ENCODE data around the gene SYT7. TPM values are rescaled to one million over a fixed set of nuclear protein-coding genes. Genes with fewer than 3 reads are reported as not detected.
A peak's percentile ranks its signal among the peaks of the same experiment; 100 is the strongest.

Gene SYT7
- total RNA-seq, 1 experiment from 2014 or later, result 25.2 TPM

- TF ChIP-seq CTCF (IDR thresholded peaks at IDR 0.05; ENCODE audit: unreplicated experiment), result no peak
- intact Hi-C loops (cut with micrococcal nuclease), result no loop called here
- no peaks in the 10 kb centered on the region for H3K9me3 Mint-ChIP-seq (ENCODE audit: unreplicated experiment)
- DNase-seq (ENCODE audit: unreplicated experiment), result no peak
- POLR2A ChIA-PET, result no interaction called here
- H3K36me3 Mint-ChIP-seq (ENCODE audit: insufficient read depth, unreplicated experiment), result no peaks in the 10 kb centered on the region
- peak overlapping the region; percentile 22 for H3K27ac Mint-ChIP-seq (ENCODE audit: low read depth, unreplicated experiment)
- no peaks in the 10 kb centered on the region for H3K27me3 Mint-ChIP-seq (ENCODE audit: insufficient read depth, unreplicated experiment)
- CTCF ChIA-PET, result no interaction called here
- H3K4me1 Mint-ChIP-seq (ENCODE audit: insufficient read depth, unreplicated experiment), result peaks cover 9% of the 10 kb centered on the region
- no TSS peak for BruUV-seq (replicated peaks)
- no peak overlapping the region for H3K4me3 Mint-ChIP-seq (ENCODE audit: unreplicated experiment)
Observed at GRCh38 chr11:61550665-61551227, 30.1 kb downstream of the SYT7 start.

GRCh38 chr11:61549662-61550568 is 31.0 kb downstream of the SYT7 start:
- Mint-ChIP-seq H3K4me1 (ENCODE audit: insufficient read depth, unreplicated experiment) (peaks cover 9% of the 10 kb centered on the region), H3K9me3 (ENCODE audit: unreplicated experiment) (no peaks in the 10 kb centered on the region), H3K4me3 (ENCODE audit: unreplicated experiment) (no peak overlapping the region), H3K27me3 (ENCODE audit: insufficient read depth, unreplicated experiment) (no peaks in the 10 kb centered on the region), H3K27ac (ENCODE audit: low read depth, unreplicated experiment) (no peak overlapping the region), H3K36me3 (ENCODE audit: insufficient read depth, unreplicated experiment) (no peaks in the 10 kb centered on the region)
- intact Hi-C loops (cut with micrococcal nuclease), result no loop called here
- no TSS peak for BruUV-seq (replicated peaks)
- ChIA-PET POLR2A (no interaction called here), CTCF (no interaction called here)
- no peak for DNase-seq (ENCODE audit: unreplicated experiment)
- no peak for TF ChIP-seq CTCF (IDR thresholded peaks at IDR 0.05; ENCODE audit: unreplicated experiment)

GRCh38 chr11:61549177-61549576 is 31.7 kb downstream of the SYT7 start:
- BruUV-seq (replicated peaks), result no TSS peak
- intact Hi-C loops (cut with micrococcal nuclease), result no loop called here
- peaks cover 3% of the 10 kb centered on the region for H3K9me3 Mint-ChIP-seq (ENCODE audit: unreplicated experiment)
- no peak for TF ChIP-seq CTCF (IDR thresholded peaks at IDR 0.05; ENCODE audit: unreplicated experiment)
- no peak overlapping the region for H3K4me3 Mint-ChIP-seq (ENCODE audit: unreplicated experiment)
- ChIA-PET CTCF (no interaction called here), POLR2A (no interaction called here)
- H3K4me1 Mint-ChIP-seq (ENCODE audit: insufficient read depth, unreplicated experiment), result peaks cover 11% of the 10 kb centered on the region
- H3K36me3 Mint-ChIP-seq (ENCODE audit: insufficient read depth, unreplicated experiment), result no peaks in the 10 kb centered on the region
- H3K27me3 Mint-ChIP-seq (ENCODE audit: insufficient read depth, unreplicated experiment), result no peaks in the 10 kb centered on the region
- no peak for DNase-seq (ENCODE audit: unreplicated experiment)
- no peak overlapping the region for H3K27ac Mint-ChIP-seq (ENCODE audit: low read depth, unreplicated experiment)

- intact Hi-C loops (cut with micrococcal nuclease), result no loop called here
- peaks cover 7% of the 10 kb centered on the region for H3K9me3 Mint-ChIP-seq (ENCODE audit: unreplicated experiment)
- H3K27me3 Mint-ChIP-seq (ENCODE audit: insufficient read depth, unreplicated experiment), result no peaks in the 10 kb centered on the region
- H3K4me1 Mint-ChIP-seq (ENCODE audit: insufficient read depth, unreplicated experiment), result peaks cover 16% of the 10 kb centered on the region
- no peak for DNase-seq (ENCODE audit: unreplicated experiment)
- H3K27ac Mint-ChIP-seq (ENCODE audit: low read depth, unreplicated experiment), result no peak overlapping the region
- POLR2A ChIA-PET, result no interaction called here
- no peaks in the 10 kb centered on the region for H3K36me3 Mint-ChIP-seq (ENCODE audit: insufficient read depth, unreplicated experiment)
- TF ChIP-seq CTCF (IDR thresholded peaks at IDR 0.05; ENCODE audit: unreplicated experiment), result no peak
- no TSS peak for BruUV-seq (replicated peaks)
- CTCF ChIA-PET, result interaction anchor here (0.5 to 0.9 kb wide), 3 partner anchors 11 to 112 kb away, joined by 3 read pairs; no protein-coding TSS in a partner anchor
- no peak overlapping the region for H3K4me3 Mint-ChIP-seq (ENCODE audit: unreplicated experiment)
Observed at GRCh38 chr11:61547246-61547645, 33.6 kb downstream of the SYT7 start.

Data from MCF 10A (cell line).